Ascending aorta (tissue), 2 donors: ENCODE data around the gene FAM43A. TPM values are rescaled to one million over a fixed set of nuclear protein-coding genes. Genes with fewer than 3 reads are reported as not detected.

Experiments
- DNase-seq, 2 donors: peaks; one replicate each; pipeline ENCODE4 v3.0.0-alpha.2; 2019; ENCODE audit warnings: low spot score in 2 of 2
- H3K27ac ChIP-seq, 2 donors: fragments of 200-600 bp; sonication (generic); one replicate each; pipeline ENCODE4 v1.5.1; 2016 to 2017; ENCODE audit warnings: mild to moderate bottlenecking in 1 of 2
- H3K27me3 ChIP-seq: fragments of 200-600 bp; sonication (generic); one replicate; pipeline ENCODE4 v1.5.1; 2017
- H3K36me3 ChIP-seq, 2 donors: fragments of 200-600 bp; sonication (generic); one replicate each; pipeline ENCODE4 v1.5.1; 2016
- H3K4me1 ChIP-seq, 2 donors: fragments of 200-600 bp; sonication (generic); one replicate each; pipeline ENCODE4 v1.5.1; 2016 to 2017; ENCODE audit warnings: mild to moderate bottlenecking in 1 of 2
- H3K4me3 ChIP-seq, 2 donors: fragments of 200-600 bp; sonication (generic); one replicate each; pipeline ENCODE4 v1.5.1; 2016 to 2017; ENCODE audit warnings: mild to moderate bottlenecking in 1 of 2
- H3K9me3 ChIP-seq, 2 donors: fragments of 200-600 bp; sonication (generic); one replicate each; pipeline ENCODE4 v1.5.1; 2016
- CTCF ChIP-seq, 3 experiments: fragments of 200-600 bp in 2 of 3; fragments of 450-650 bp in 1 of 3; sonication (generic) in 2 of 3; IDR thresholded peaks; one replicate each; pipeline ENCODE4 v1.5.1; 2016 to 2019; ENCODE audit warnings: antibody characterized with exemption in 3 of 3, mild to moderate bottlenecking in 1 of 3, moderate library complexity in 1 of 3
- intact Hi-C: fragments of 100-400 bp; cut with DNase I; formaldehyde crosslinking; loops from one replicate; pipeline ENCODE4 v1.15.1; 2023
- total RNA-seq: library from RNA; depleted of rRNA; stranded (reverse); fragments of >200 nt; gene quantifications from one replicate; pipeline ENCODE4 v1.1.0, GENCODE V29; 2016

The FAM43A gene
- total RNA-seq, 1 donor from 2014 or later, result 53.9 TPM

- Histone ChIP-seq H3K36me3 (no peaks in the 10 kb centered on the region), H3K27me3 (no peaks in the 10 kb centered on the region), H3K4me1 (no peaks in the 10 kb centered on the region), H3K4me3 (no peak overlapping the region), H3K9me3 (peaks cover 0 to 9% of the 10 kb centered on the region in 2 donors), H3K27ac (no peak overlapping the region)
- DNase-seq, result no peak
- intact Hi-C loops, result no loop called here
- no peak for TF ChIP-seq CTCF (IDR thresholded peaks at IDR 0.05)
Measured at GRCh38 chr3:194730365-194730764, 44.7 kb downstream of the FAM43A start.

DNA sequence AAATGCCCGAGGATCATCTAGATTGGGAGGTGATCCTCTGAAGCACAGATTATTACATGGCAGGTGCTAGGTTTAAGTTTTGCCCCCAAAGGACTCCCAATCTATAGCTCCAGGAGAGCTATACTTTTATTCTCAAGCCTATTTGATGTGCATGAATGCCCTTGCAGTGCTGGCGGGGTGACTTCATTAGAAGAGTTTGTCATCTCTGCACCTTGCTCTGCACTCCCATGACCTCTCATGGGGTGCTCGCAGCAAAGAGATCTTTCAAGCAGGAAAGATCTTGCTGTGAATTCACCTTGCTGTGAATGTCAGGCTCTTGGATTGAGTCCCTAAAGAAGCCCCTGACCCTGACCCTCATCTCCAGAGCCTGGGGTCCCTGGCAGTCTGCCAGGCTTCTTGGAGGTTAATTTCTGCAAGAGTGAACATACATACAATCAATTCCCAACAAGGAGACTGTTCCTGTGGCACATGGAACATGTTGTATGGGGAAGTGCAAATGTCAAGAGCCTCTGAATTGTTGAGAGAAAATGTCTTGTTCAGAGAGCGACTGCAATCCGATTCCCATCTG lies 45.9 kb downstream of the FAM43A start:
- Histone ChIP-seq H3K27ac (no peak overlapping the region), H3K9me3 (peaks cover 0 to 11% of the 10 kb centered on the region in 2 donors), H3K4me1 (no peaks in the 10 kb centered on the region), H3K4me3 (no peak overlapping the region), H3K27me3 (no peaks in the 10 kb centered on the region), H3K36me3 (no peaks in the 10 kb centered on the region)
- TF ChIP-seq CTCF (IDR thresholded peaks at IDR 0.05), result no peak
- no peak for DNase-seq
- intact Hi-C loops, result no loop called here

DNA sequence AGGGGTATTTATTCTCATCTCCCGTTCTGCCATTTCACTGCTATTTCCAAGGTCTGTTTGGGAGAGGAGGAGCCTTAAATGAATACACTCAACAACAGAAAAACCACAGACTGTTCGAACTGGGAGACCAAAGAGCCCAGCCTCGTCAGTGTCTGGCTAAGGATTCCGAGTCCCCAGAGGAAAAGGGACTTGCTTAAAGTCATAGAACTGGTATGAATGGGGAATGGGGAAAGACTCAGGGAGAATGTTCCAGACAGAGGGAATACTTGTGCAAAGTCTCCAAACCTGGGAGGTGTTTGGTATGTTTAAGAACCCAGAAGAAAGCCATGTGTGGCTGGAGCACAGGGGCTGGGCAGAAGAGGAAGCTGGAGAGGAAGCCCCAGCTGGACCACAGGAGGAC lies 46.9 kb downstream of the FAM43A start:
- no peak for TF ChIP-seq CTCF (IDR thresholded peaks at IDR 0.05)
- no peak for DNase-seq
- H3K4me3 ChIP-seq, result no peak overlapping the region
- H3K27ac ChIP-seq, result no peak overlapping the region
- peaks cover 0 to 4% of the 10 kb centered on the region in 2 donors for H3K4me1 ChIP-seq
- no peaks in the 10 kb centered on the region for H3K36me3 ChIP-seq
- peaks cover 0 to 11% of the 10 kb centered on the region in 2 donors for H3K9me3 ChIP-seq
- H3K27me3 ChIP-seq, result no peaks in the 10 kb centered on the region
- intact Hi-C loops, result no loop called here

GRCh38 chr3:194736277-194736895 lies 50.7 kb downstream of the FAM43A start:
- peaks cover 0 to 11% of the 10 kb centered on the region in 2 donors for H3K9me3 ChIP-seq
- H3K4me1 ChIP-seq, result peaks cover 3 to 21% of the 10 kb centered on the region in 2 donors
- intact Hi-C loops, result no loop called here

GRCh38 chr3:194736896-194737600 lies 51.4 kb downstream of the FAM43A start:
- DNase-seq, result no peak
- Histone ChIP-seq H3K4me3 (no peak overlapping the region), H3K27ac (no peak overlapping the region), H3K27me3 (no peaks in the 10 kb centered on the region), H3K36me3 (no peaks in the 10 kb centered on the region), H3K4me1 (peaks cover 3 to 21% of the 10 kb centered on the region in 2 donors), H3K9me3 (peaks cover 0 to 11% of the 10 kb centered on the region in 2 donors)
- intact Hi-C loops, result no loop called here
- no peak for TF ChIP-seq CTCF (IDR thresholded peaks at IDR 0.05)

More at GRCh38 chr3:194736277-194736895, 50.7 kb downstream of the FAM43A start:
- Histone ChIP-seq H3K27me3 (no peaks in the 10 kb centered on the region), H3K4me3 (no peak overlapping the region), H3K27ac (no peak overlapping the region), H3K36me3 (no peaks in the 10 kb centered on the region)
- DNase-seq, result no peak
- no peak for TF ChIP-seq CTCF (IDR thresholded peaks at IDR 0.05)

Other genes with a start within 250 kb of the FAM43A start
- 53.6 TPM for gene ATP13A3, start 198.9 kb upstream of the FAM43A start, total RNA-seq
- gene TMEM44, start 52.5 kb upstream of the FAM43A start, total RNA-seq, result 2.6 TPM
- gene LSG1, start 13.7 kb upstream of the FAM43A start, total RNA-seq, result 9.4 TPM